Endothelial cell of umbilical vein (primary cell): ENCODE measurements around the gene CPZ. TPM values are rescaled to one million over a fixed set of nuclear protein-coding genes. Genes with fewer than 3 reads are reported as not detected.

Experiments
- BruUV-seq: library from RNA; stranded (reverse); fragments of 400-500 nt; replicated peaks from 2 replicates; lab custom pipeline; 2021; lab: Mats Ljungman, UMichigan
- CTCF ChIA-PET: fragments of 300-600, 350-600 bp; sonication (Branson Sonifier 250); formaldehyde crosslinking; loops from one replicate; lab custom pipeline; 2021; ENCODE audit warnings: antibody characterized with exemption, inconsistent platforms; lab: Charles Lee
- POLR2A ChIA-PET: fragments of 300-600, 350-600 bp; sonication (Branson Sonifier 250); formaldehyde crosslinking; loops from one replicate; lab custom pipeline; 2021; ENCODE audit warnings: antibody characterized with exemption, inconsistent platforms; lab: Charles Lee
- DNase-seq: peaks from one replicate; pipeline ENCODE4 v3.0.0-alpha.2; 2011; ENCODE audit warnings: low read depth, low spot score
- FAIRE-seq: peaks from 2 replicates; lab custom pipeline; 2011; peaks lifted over from hg19 to GRCh38; lab: Jason Lieb, UNC
- H2AFZ ChIP-seq: 2 replicates; pipeline ENCODE4 v1.6.0; 2012; ENCODE audit warnings: low read depth, low read length, control low read depth, inconsistent platforms
- H3K27ac ChIP-seq: 2 replicates; pipeline ENCODE4 v1.5.1; 2011; ENCODE audit warnings: low read depth, mild to moderate bottlenecking, control low read depth, low read length, moderate library complexity; ENCODE audit not compliant: insufficient read depth
- H3K27me3 ChIP-seq, 2 experiments: 2 replicates each; pipeline versions ENCODE4 v1.6.0 to v1.6.1; 2011; ENCODE audit warnings: low read length in 2 of 2, mixed read lengths in 1 of 2; ENCODE audit not compliant: control insufficient read depth in 2 of 2, insufficient read depth in 2 of 2
- H3K36me3 ChIP-seq, 2 experiments: 2 replicates in 1 of 2; 3 replicates in 1 of 2; pipeline ENCODE4 v1.5.1; 2011; ENCODE audit warnings: low read length in 2 of 2, mild to moderate bottlenecking in 1 of 2, moderate library complexity in 1 of 2; ENCODE audit not compliant: control insufficient read depth in 2 of 2, insufficient read depth in 2 of 2; ENCODE audit errors: extremely low read depth in 1 of 2
- H3K4me1 ChIP-seq: 3 replicates; pipeline ENCODE4 v1.5.1; 2011; ENCODE audit warnings: mild to moderate bottlenecking, low read length; ENCODE audit not compliant: control insufficient read depth, insufficient read depth; ENCODE audit errors: extremely low read depth
- H3K4me2 ChIP-seq: 2 replicates; pipeline ENCODE4 v1.6.1; 2011; ENCODE audit warnings: low read length, control low read depth, mixed read lengths; ENCODE audit not compliant: insufficient read depth
- H3K4me3 ChIP-seq, 3 experiments: fragments of 200-600 bp in 1 of 3; sonication (generic), shearing (Covaris generic) in 1 of 3; replicated peaks in 1 of 3; 2 replicates each; pipeline ENCODE4 v1.5.1; 2011 to 2016; ENCODE audit warnings: control low read depth in 3 of 3, low read length in 3 of 3, mild to moderate bottlenecking in 2 of 3, inconsistent platforms in 1 of 3, low read depth in 1 of 3, moderate library complexity in 1 of 3; ENCODE audit not compliant: insufficient read depth in 1 of 3
- H3K79me2 ChIP-seq: 2 replicates; pipeline ENCODE4 v1.6.0; 2012; ENCODE audit warnings: low read length, inconsistent platforms; ENCODE audit not compliant: control insufficient read depth, insufficient read depth
- H3K9ac ChIP-seq: replicated peaks from 2 replicates; pipeline ENCODE3; 2011; ENCODE audit warnings: low read length, control low read depth; ENCODE audit not compliant: insufficient read depth; ENCODE audit errors: extremely low read depth
- H3K9me1 ChIP-seq: replicated peaks from 3 replicates; pipeline ENCODE4 v1.6.0; 2011; ENCODE audit warnings: mild to moderate bottlenecking, low read length; ENCODE audit not compliant: control insufficient read depth, insufficient read depth; ENCODE audit errors: extremely low read depth
- H3K9me3 ChIP-seq: replicated peaks from 2 replicates; pipeline ENCODE4 v1.5.1; 2012; ENCODE audit warnings: low read length, inconsistent platforms; ENCODE audit not compliant: control insufficient read depth, insufficient read depth
- H4K20me1 ChIP-seq: replicated peaks from 2 replicates; pipeline ENCODE3; 2011; ENCODE audit warnings: mild to moderate bottlenecking, low read length; ENCODE audit not compliant: control insufficient read depth, insufficient read depth; ENCODE audit errors: extremely low read depth
- EZH2 ChIP-seq: IDR thresholded peaks from 2 replicates; pipeline ENCODE4 v1.6.1; 2012; ENCODE audit warnings: borderline replicate concordance, low read depth, mild to moderate bottlenecking, moderate library complexity, low read length, inconsistent platforms; ENCODE audit not compliant: severe bottlenecking
- FOS ChIP-seq: IDR thresholded peaks from 2 replicates; pipeline ENCODE4 v1.6.1; 2011; ENCODE audit warnings: mild to moderate bottlenecking, low read length, moderate library complexity, borderline replicate concordance; ENCODE audit not compliant: insufficient read depth
- GATA2 ChIP-seq: IDR thresholded peaks from 2 replicates; pipeline ENCODE4 v1.7.0; 2011; ENCODE audit warnings: low read depth, mild to moderate bottlenecking, moderate library complexity, mixed read lengths, low read length; ENCODE audit not compliant: insufficient read length, insufficient read depth
- POLR2AphosphoS5 ChIP-seq: IDR thresholded peaks from 2 replicates; pipeline ENCODE4 v1.6.1; 2012; ENCODE audit warnings: low read depth, mild to moderate bottlenecking, control low read depth, low read length, moderate library complexity; ENCODE audit not compliant: insufficient read depth
- dilution Hi-C: fragments of 300-500 bp; cut with MboI; formaldehyde crosslinking; loops from one replicate; pipeline ENCODE4 v1.15.0; 2019; ENCODE audit warnings: low sequenced_read_pairs; ENCODE audit not compliant: extremely low pct_ligation_motif_present
- intact Hi-C: fragments of 100-400 bp; cut with micrococcal nuclease; formaldehyde crosslinking; loops from one replicate; pipeline ENCODE4 v1.10.0; 2022
- polyA plus RNA-seq, 4 experiments: library from polyadenylated mRNA; depleted of rRNA in 3 of 4; stranded (reverse) in 3 of 4; unstranded in 1 of 4; fragments of >200 nt; gene quantifications; 2 replicates each; pipeline versions ENCODE4 v1.2.1 to v1.2.3, GENCODE V29; 2011 to 2012; ENCODE audit warnings: missing spikeins in 1 of 4
- total RNA-seq: library from RNA; stranded (reverse); gene quantifications from 2 replicates; pipeline ENCODE4 v1.2.3, GENCODE V29; 2021

The CPZ gene
- total and polyA plus RNA-seq, 2 donors (not counting 3 experiments of a cell fraction or from before 2014, with no cell fraction given) = not detected

- Histone ChIP-seq H3K27ac (no peak overlapping the region), H2AFZ (no peak overlapping the region), H3K4me2 (no peak overlapping the region), H3K9ac (no peak overlapping the region), H4K20me1 (no peaks in the 10 kb centered on the region), H3K4me1 (no peaks in the 10 kb centered on the region), H3K9me3 (no peaks in the 10 kb centered on the region), H3K9me1 (no peaks in the 10 kb centered on the region), H3K4me3 (no peak overlapping the region), H3K79me2 (no peaks in the 10 kb centered on the region), H3K36me3 (no peaks in the 10 kb centered on the region), H3K27me3 (no peaks in the 10 kb centered on the region)
- DNase-seq (no peak), FAIRE-seq (no peak)
- intact Hi-C loops = no loop called here
- no peak for TF ChIP-seq POLR2AphosphoS5
- ChIA-PET POLR2A (no interaction called here), CTCF (interaction anchor here (1.0 kb wide), 1 partner anchor 24 kb away, joined by 4 read pairs; no protein-coding TSS in a partner anchor)
- dilution Hi-C loops = no loop called here
- no TSS peak for BruUV-seq
Observed at GRCh38 chr4:8583655-8584025, 8.9 kb upstream of the CPZ start.

- Histone ChIP-seq H3K9me1 (no peaks in the 10 kb centered on the region), H3K4me1 (no peaks in the 10 kb centered on the region), H3K79me2 (no peaks in the 10 kb centered on the region), H3K9ac (no peak overlapping the region), H3K4me3 (no peak overlapping the region), H3K27me3 (no peaks in the 10 kb centered on the region), H2AFZ (no peak overlapping the region), H4K20me1 (no peaks in the 10 kb centered on the region), H3K9me3 (no peaks in the 10 kb centered on the region), H3K36me3 (no peaks in the 10 kb centered on the region), H3K27ac (no peak overlapping the region), H3K4me2 (no peak overlapping the region)
- ChIA-PET CTCF (no interaction called here), POLR2A (no interaction called here)
- dilution Hi-C loops (no loop called here), intact Hi-C loops (no loop called here)
- TF ChIP-seq POLR2AphosphoS5 (no peak), EZH2 (no peak), FOS (no peak), GATA2 (no peak)
- BruUV-seq = no TSS peak
- DNase-seq = no peak
- FAIRE-seq = no peak
Observed at GRCh38 chr4:8585186-8585585, 7.4 kb upstream of the CPZ start.
